ENCODE results near the gene PLA2G12A. TPM values are rescaled to one million over a fixed set of nuclear protein-coding genes. Genes with fewer than 3 reads are reported as not detected.

The PLA2G12A gene
- total and polyA plus RNA-seq, 9 of the 15 experiments (the other 6 are each of a cell fraction or from before 2014, with no cell fraction given): 24.2 to 226 (median 80.5) TPM

DNA sequence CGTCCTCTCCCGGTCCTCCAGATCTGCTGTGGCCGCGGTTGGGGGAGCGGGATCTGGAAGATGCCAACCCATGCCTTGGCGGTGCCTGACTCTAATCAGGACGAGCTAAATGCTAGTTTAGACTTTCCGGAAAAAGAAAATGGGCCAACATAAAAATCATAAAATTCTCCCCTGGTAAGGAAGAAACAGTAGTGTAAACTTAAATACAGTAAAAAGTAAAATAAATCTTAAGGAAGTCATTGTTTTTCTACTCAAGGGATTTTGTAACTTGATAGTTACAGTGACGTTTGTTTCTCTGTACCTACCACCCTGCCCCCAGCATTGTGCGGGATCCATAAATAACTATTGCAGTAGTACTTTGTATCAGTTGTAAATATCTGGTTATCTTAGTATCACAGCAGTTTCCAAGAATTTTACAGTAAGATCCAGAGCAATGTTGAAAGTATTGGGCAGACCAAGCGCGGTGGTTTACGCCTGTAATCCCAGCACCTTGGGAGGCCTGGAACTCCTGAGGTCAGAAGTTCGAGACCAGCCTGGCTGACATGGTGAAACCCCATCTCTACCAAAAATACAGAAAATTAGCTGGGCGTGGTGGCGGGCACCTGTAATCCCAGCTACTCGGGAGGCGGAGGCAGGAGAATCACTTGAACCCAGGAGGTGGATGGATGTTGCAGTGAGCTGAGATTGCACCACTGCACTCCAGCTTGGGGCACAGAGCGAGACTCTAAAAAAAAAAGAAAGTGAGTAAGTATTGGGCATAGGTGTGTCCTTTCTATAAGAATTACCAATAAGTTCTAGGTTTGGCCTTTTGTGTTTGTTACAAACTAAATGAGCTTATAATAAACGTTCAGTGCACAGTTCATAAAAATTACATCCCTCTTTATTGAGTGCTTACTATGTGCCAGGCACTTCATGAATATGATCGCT is 1.0 kb upstream of the PLA2G12A start (continued):
- TF ChIP-seq ELF2 (CRISPR knock-in tag; IDR thresholded peaks at IDR 0.05): no peak
- TF ChIP-seq ZNF436 (CRISPR knock-in tag; IDR thresholded peaks at IDR 0.05): no peak
- TF ChIP-seq DPF2 (IDR thresholded peaks at IDR 0.05): peak; percentile 14; the same call in 1 of the 2 replicates
- TF ChIP-seq SRSF3 (IDR thresholded peaks at IDR 0.05; ENCODE audit: insufficient read depth, low read length): no peak
- TF ChIP-seq PRDM10 (IDR thresholded peaks at IDR 0.05; ENCODE audit: partially characterized antibody): peak; percentile 26
- TF ChIP-seq, protein P1, sequence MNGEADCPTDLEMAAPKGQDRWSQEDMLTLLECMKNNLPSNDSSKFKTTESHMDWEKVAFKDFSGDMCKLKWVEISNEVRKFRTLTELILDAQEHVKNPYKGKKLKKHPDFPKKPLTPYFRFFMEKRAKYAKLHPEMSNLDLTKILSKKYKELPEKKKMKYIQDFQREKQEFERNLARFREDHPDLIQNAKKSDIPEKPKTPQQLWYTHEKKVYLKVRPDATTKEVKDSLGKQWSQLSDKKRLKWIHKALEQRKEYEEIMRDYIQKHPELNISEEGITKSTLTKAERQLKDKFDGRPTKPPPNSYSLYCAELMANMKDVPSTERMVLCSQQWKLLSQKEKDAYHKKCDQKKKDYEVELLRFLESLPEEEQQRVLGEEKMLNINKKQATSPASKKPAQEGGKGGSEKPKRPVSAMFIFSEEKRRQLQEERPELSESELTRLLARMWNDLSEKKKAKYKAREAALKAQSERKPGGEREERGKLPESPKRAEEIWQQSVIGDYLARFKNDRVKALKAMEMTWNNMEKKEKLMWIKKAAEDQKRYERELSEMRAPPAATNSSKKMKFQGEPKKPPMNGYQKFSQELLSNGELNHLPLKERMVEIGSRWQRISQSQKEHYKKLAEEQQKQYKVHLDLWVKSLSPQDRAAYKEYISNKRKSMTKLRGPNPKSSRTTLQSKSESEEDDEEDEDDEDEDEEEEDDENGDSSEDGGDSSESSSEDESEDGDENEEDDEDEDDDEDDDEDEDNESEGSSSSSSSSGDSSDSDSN (IDR thresholded peaks at IDR 0.05; ENCODE audit: borderline replicate concordance in 1 of 2, low read depth in 2 of 2, low read length in 2 of 2): no peak
- TF ChIP-seq, protein P2, sequence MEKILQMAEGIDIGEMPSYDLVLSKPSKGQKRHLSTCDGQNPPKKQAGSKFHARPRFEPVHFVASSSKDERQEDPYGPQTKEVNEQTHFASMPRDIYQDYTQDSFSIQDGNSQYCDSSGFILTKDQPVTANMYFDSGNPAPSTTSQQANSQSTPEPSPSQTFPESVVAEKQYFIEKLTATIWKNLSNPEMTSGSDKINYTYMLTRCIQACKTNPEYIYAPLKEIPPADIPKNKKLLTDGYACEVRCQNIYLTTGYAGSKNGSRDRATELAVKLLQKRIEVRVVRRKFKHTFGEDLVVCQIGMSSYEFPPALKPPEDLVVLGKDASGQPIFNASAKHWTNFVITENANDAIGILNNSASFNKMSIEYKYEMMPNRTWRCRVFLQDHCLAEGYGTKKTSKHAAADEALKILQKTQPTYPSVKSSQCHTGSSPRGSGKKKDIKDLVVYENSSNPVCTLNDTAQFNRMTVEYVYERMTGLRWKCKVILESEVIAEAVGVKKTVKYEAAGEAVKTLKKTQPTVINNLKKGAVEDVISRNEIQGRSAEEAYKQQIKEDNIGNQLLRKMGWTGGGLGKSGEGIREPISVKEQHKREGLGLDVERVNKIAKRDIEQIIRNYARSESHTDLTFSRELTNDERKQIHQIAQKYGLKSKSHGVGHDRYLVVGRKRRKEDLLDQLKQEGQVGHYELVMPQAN (IDR thresholded peaks at IDR 0.05; ENCODE audit: borderline replicate concordance): 0 out of 2 replicates have a peak, but pooled peaks have one; percentile 12
- no peak for TF ChIP-seq USF2 (CRISPR knock-in tag; IDR thresholded peaks at IDR 0.05)
- no peak; the same call in 1 of the 2 replicates for TF ChIP-seq TFAP4 (CRISPR knock-in tag; IDR thresholded peaks at IDR 0.05; ENCODE audit: borderline replicate concordance)
- TF ChIP-seq, protein P3, sequence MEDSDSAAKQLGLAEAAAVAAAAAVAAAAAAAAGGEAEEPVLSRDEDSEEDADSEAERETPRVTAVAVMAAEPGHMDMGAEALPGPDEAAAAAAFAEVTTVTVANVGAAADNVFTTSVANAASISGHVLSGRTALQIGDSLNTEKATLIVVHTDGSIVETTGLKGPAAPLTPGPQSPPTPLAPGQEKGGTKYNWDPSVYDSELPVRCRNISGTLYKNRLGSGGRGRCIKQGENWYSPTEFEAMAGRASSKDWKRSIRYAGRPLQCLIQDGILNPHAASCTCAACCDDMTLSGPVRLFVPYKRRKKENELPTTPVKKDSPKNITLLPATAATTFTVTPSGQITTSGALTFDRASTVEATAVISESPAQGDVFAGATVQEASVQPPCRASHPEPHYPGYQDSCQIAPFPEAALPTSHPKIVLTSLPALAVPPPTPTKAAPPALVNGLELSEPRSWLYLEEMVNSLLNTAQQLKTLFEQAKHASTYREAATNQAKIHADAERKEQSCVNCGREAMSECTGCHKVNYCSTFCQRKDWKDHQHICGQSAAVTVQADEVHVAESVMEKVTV (CRISPR knock-in tag; IDR thresholded peaks at IDR 0.05): no peak
- no peak for TF ChIP-seq KDM4B (IDR thresholded peaks at IDR 0.05; ENCODE audit: borderline replicate concordance in 2 of 2, low read depth in 1 of 2)
- TF ChIP-seq PRPF4 (IDR thresholded peaks at IDR 0.05; ENCODE audit: insufficient read depth, low read depth, low read length, poor library complexity, severe bottlenecking): no peak

All from K562 (cell line).